KMS-11 (cell line): Measurements from ENCODE around the gene SLC4A1AP.

Experiments used
- H2AFZ ChIP-seq: fragments of 200-600 bp; sonication (generic); 2 replicates; pipeline ENCODE4 v1.6.1; 2016; ENCODE audit warnings: antibody characterized with exemption, mixed run types, low read depth
- H3K27ac ChIP-seq: fragments of 200-600 bp; sonication (generic); 2 replicates; pipeline ENCODE4 v1.6.1; 2016; ENCODE audit warnings: mild to moderate bottlenecking, mixed run types
- H3K27me3 ChIP-seq: fragments of 200-600 bp; sonication (generic); 2 replicates; pipeline ENCODE4 v1.6.1; 2017; ENCODE audit warnings: mild to moderate bottlenecking, low read depth, mixed run types, moderate library complexity; ENCODE audit not compliant: insufficient read depth
- H3K36me3 ChIP-seq: fragments of 200-600 bp; sonication (generic); 2 replicates; pipeline ENCODE4 v1.6.1; 2017; ENCODE audit warnings: mild to moderate bottlenecking, mixed run types; ENCODE audit not compliant: insufficient read depth
- H3K4me1 ChIP-seq: fragments of 200-600 bp; sonication (generic); 2 replicates; pipeline ENCODE4 v1.6.1; 2016; ENCODE audit warnings: mild to moderate bottlenecking, low read depth, mixed run types; ENCODE audit not compliant: poor library complexity, severe bottlenecking
- H3K4me2 ChIP-seq: fragments of 200-600 bp; sonication (generic); 2 replicates; pipeline ENCODE4 v1.7.0; 2016; ENCODE audit warnings: mild to moderate bottlenecking, mixed run types
- H3K4me3 ChIP-seq: fragments of 200-600 bp; sonication (generic); IDR thresholded peaks from 2 replicates; pipeline ENCODE4 v1.6.1; 2017; ENCODE audit warnings: low read depth, low read length, mixed read lengths; ENCODE audit not compliant: insufficient read depth
- H3K79me2 ChIP-seq: fragments of 200-600 bp; sonication (generic); 2 replicates; pipeline ENCODE4 v1.6.1; 2016; ENCODE audit warnings: low read depth, mixed run types; ENCODE audit not compliant: insufficient read depth
- H3K9ac ChIP-seq: fragments of 200-600 bp; sonication (generic); 2 replicates; pipeline ENCODE4 v1.6.1; 2016; ENCODE audit warnings: mild to moderate bottlenecking, mixed run types
- H4K20me1 ChIP-seq: fragments of 200-600 bp; sonication (generic); 2 replicates; pipeline ENCODE4 v1.6.1; 2016; ENCODE audit warnings: mild to moderate bottlenecking, mixed run types; ENCODE audit not compliant: insufficient read depth
- CTCF ChIP-seq: fragments of 200-600 bp; sonication (generic); conservative IDR thresholded peaks from 2 replicates; pipeline ENCODE4 v1.6.1; 2017; ENCODE audit warnings: low read depth, mild to moderate bottlenecking, antibody characterized with exemption, low read length, moderate library complexity, mixed read lengths

The SLC4A1AP gene

GRCh38 chr2:27712522-27712921 lies 48.8 kb downstream of the SLC4A1AP start:
- no peaks in the 10 kb centered on the region for H3K79me2 ChIP-seq
- no peak for TF ChIP-seq CTCF
- H2AFZ ChIP-seq, result no peak overlapping the region
- H4K20me1 ChIP-seq, result no peaks in the 10 kb centered on the region
- no peak overlapping the region for H3K4me3 ChIP-seq
- H3K4me1 ChIP-seq, result peaks cover 60% of the 10 kb centered on the region
- no peak overlapping the region for H3K27ac ChIP-seq
- H3K36me3 ChIP-seq, result no peaks in the 10 kb centered on the region
- no peak overlapping the region for H3K4me2 ChIP-seq
- no peak overlapping the region for H3K9ac ChIP-seq
- H3K27me3 ChIP-seq, result no peaks in the 10 kb centered on the region

- no peaks in the 10 kb centered on the region for H3K79me2 ChIP-seq
- no peak overlapping the region for H2AFZ ChIP-seq
- no peak overlapping the region for H3K4me2 ChIP-seq
- no peaks in the 10 kb centered on the region for H4K20me1 ChIP-seq
- H3K9ac ChIP-seq, result no peak overlapping the region
- no peak overlapping the region for H3K27ac ChIP-seq
- no peak for TF ChIP-seq CTCF
- H3K4me3 ChIP-seq, result no peak overlapping the region
- H3K4me1 ChIP-seq, result peaks cover 62% of the 10 kb centered on the region
- no peaks in the 10 kb centered on the region for H3K36me3 ChIP-seq
- H3K27me3 ChIP-seq, result no peaks in the 10 kb centered on the region
Observed at GRCh38 chr2:27713201-27713600, 49.5 kb downstream of the SLC4A1AP start.

- H3K4me3 ChIP-seq, result no peak overlapping the region
- H3K27me3 ChIP-seq, result no peaks in the 10 kb centered on the region
- no peaks in the 10 kb centered on the region for H4K20me1 ChIP-seq
- no peak overlapping the region for H3K9ac ChIP-seq
- H3K4me1 ChIP-seq, result peaks cover 71% of the 10 kb centered on the region
- no peaks in the 10 kb centered on the region for H3K79me2 ChIP-seq
- H3K36me3 ChIP-seq, result no peaks in the 10 kb centered on the region
- peak overlapping the region; percentile 75; the same call in 1 of the 2 replicates for H3K27ac ChIP-seq
- no peak overlapping the region; the same call in 1 of the 2 replicates for H2AFZ ChIP-seq
- H3K4me2 ChIP-seq, result peak overlapping the region; percentile 98
- TF ChIP-seq CTCF, result no peak
Observed at GRCh38 chr2:27714053-27714452, 50.4 kb downstream of the SLC4A1AP start.

- Histone ChIP-seq H3K9ac (peak overlapping the region; percentile 90), H3K4me3 (no peak overlapping the region), H3K4me2 (peak overlapping the region; percentile 98), H4K20me1 (no peaks in the 10 kb centered on the region), H2AFZ (peak overlapping the region; percentile 99), H3K27me3 (no peaks in the 10 kb centered on the region), H3K79me2 (no peaks in the 10 kb centered on the region), H3K27ac (peak overlapping the region; percentile 75), H3K36me3 (no peaks in the 10 kb centered on the region), H3K4me1 (peaks cover 76% of the 10 kb centered on the region)
- TF ChIP-seq CTCF, result no peak
Observed at GRCh38 chr2:27714851-27715291, 51.2 kb downstream of the SLC4A1AP start.
